ENCODE measurements around the gene CHRNB4. TPM values are rescaled to one million over a fixed set of nuclear protein-coding genes. Genes with fewer than 3 reads are reported as not detected.

The CHRNB4 gene
- total RNA-seq, 1 donor from 2014 or later: not detected

- TF ChIP-seq, protein P1, sequence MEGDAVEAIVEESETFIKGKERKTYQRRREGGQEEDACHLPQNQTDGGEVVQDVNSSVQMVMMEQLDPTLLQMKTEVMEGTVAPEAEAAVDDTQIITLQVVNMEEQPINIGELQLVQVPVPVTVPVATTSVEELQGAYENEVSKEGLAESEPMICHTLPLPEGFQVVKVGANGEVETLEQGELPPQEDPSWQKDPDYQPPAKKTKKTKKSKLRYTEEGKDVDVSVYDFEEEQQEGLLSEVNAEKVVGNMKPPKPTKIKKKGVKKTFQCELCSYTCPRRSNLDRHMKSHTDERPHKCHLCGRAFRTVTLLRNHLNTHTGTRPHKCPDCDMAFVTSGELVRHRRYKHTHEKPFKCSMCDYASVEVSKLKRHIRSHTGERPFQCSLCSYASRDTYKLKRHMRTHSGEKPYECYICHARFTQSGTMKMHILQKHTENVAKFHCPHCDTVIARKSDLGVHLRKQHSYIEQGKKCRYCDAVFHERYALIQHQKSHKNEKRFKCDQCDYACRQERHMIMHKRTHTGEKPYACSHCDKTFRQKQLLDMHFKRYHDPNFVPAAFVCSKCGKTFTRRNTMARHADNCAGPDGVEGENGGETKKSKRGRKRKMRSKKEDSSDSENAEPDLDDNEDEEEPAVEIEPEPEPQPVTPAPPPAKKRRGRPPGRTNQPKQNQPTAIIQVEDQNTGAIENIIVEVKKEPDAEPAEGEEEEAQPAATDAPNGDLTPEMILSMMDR (IDR thresholded peaks at IDR 0.05; ENCODE audit: unreplicated experiment): no peak
- no peak overlapping the region for H3K27ac Mint-ChIP-seq (ENCODE audit: unreplicated experiment)
- peaks cover 6% of the 10 kb centered on the region for H3K9me3 Mint-ChIP-seq (ENCODE audit: unreplicated experiment)
- no peak overlapping the region for H3K4me3 Mint-ChIP-seq (ENCODE audit: unreplicated experiment)
- DNase-seq (ENCODE audit: low spot score): no peak
- H3K36me3 Mint-ChIP-seq (ENCODE audit: low read depth, unreplicated experiment): peaks cover 14% of the 10 kb centered on the region
- peaks cover 4% of the 10 kb centered on the region for H3K27me3 Mint-ChIP-seq (ENCODE audit: unreplicated experiment)
- H3K4me1 Mint-ChIP-seq (ENCODE audit: unreplicated experiment): no peaks in the 10 kb centered on the region
Observed at GRCh38 chr15:78597583-78597982, 43.4 kb downstream of the CHRNB4 start.

DNA sequence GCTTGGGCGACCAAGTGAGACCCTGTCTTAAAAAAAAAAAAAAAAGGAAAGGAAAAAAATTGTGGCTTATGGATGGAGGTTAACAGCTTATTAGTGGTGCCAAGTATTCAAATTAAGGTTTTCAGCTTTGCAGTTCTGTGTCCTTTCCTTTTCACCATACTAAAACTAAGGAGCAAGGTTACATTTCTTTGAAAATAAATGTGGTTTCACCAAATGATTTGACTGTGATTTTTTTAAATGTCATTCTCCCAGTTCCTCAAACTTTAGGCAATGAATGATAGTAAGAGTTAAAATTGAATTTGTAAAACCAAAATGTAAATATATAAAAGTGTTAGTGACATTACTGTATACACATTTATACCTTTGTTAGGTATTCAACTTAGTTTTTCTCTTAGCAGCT lies 66.1 kb downstream of the CHRNB4 start:
- Mint-ChIP-seq H3K4me3 (ENCODE audit: unreplicated experiment) (no peak overlapping the region), H3K4me1 (ENCODE audit: unreplicated experiment) (no peaks in the 10 kb centered on the region), H3K27ac (ENCODE audit: unreplicated experiment) (no peak overlapping the region), H3K27me3 (ENCODE audit: unreplicated experiment) (no peaks in the 10 kb centered on the region), H3K9me3 (ENCODE audit: unreplicated experiment) (no peaks in the 10 kb centered on the region), H3K36me3 (ENCODE audit: low read depth, unreplicated experiment) (no peaks in the 10 kb centered on the region)
- TF ChIP-seq, protein P1 (IDR thresholded peaks at IDR 0.05; ENCODE audit: unreplicated experiment): no peak
- DNase-seq (ENCODE audit: low spot score): no peak

Other genes starting within 250 kb of the CHRNB4 start
- 71.3 TPM for gene IREB2, start 203.0 kb downstream of the CHRNB4 start, total RNA-seq (ENCODE audit: unreplicated experiment)
- 1.3 TPM for gene HYKK, start 133.6 kb downstream of the CHRNB4 start, total RNA-seq (ENCODE audit: unreplicated experiment)
- gene PSMA4, start 100.8 kb downstream of the CHRNB4 start, total RNA-seq (ENCODE audit: unreplicated experiment): 169 TPM
- 22.7 TPM for gene CHRNA5, start 75.7 kb downstream of the CHRNB4 start, total RNA-seq (ENCODE audit: unreplicated experiment)
- 0.74 TPM for gene CHRNA3, start 20.2 kb downstream of the CHRNB4 start, total RNA-seq (ENCODE audit: unreplicated experiment)
- gene ADAMTS7, start 170.3 kb upstream of the CHRNB4 start, total RNA-seq (ENCODE audit: unreplicated experiment): 55.1 TPM
- gene MORF4L1, start 231.7 kb upstream of the CHRNB4 start, total RNA-seq (ENCODE audit: unreplicated experiment): 347 TPM

Measured in endothelial cell (in vitro differentiated cells).